Testis (tissue), 3 donors: ENCODE data around the gene SRPK1. TPM values are rescaled to one million over a fixed set of nuclear protein-coding genes. Genes with fewer than 3 reads are reported as not detected.

ENCODE experiments used
- DNase-seq: peaks from one replicate; pipeline ENCODE4 v3.0.0-alpha.2; 2019
- H3K27ac ChIP-seq, 2 donors: fragments of 200-600 bp; sonication (generic); one replicate each; pipeline ENCODE4 v1.5.1; 2019
- H3K27me3 ChIP-seq: fragments of 200-600 bp; sonication (generic); one replicate; pipeline ENCODE4 v1.5.1; 2019
- H3K36me3 ChIP-seq: fragments of 200-600 bp; sonication (generic); one replicate; pipeline ENCODE4 v1.5.1; 2017; ENCODE audit warnings: low read depth; ENCODE audit errors: missing control alignments
- H3K4me1 ChIP-seq: fragments of 200-600 bp; sonication (generic); one replicate; pipeline ENCODE4 v1.5.1; 2019
- H3K4me3 ChIP-seq, 2 donors: fragments of 200-600 bp; sonication (generic); one replicate each; pipeline ENCODE4 v1.5.1; 2017 to 2019
- H3K9me3 ChIP-seq: fragments of 200-600 bp; sonication (generic); one replicate; pipeline ENCODE4 v1.5.1; 2017
- POLR2A ChIP-seq: fragments of 450-650 bp; IDR thresholded peaks from one replicate; pipeline ENCODE4 v1.6.1; 2017; ENCODE audit warnings: antibody characterized with exemption, mild to moderate bottlenecking, moderate library complexity
- WGBS, 2 donors: methylation state at CpG; one replicate each; pipeline ENCODE4 v1.1.5; 2018; 5-methylcytosine and 5-hydroxymethylcytosine counted together
- intact Hi-C: fragments of 100-400 bp; cut with DNase I; formaldehyde crosslinking; loops from one replicate; pipeline ENCODE4 v1.15.1; 2023; ENCODE audit warnings: low total_unique reads
- polyA plus RNA-seq: library from polyadenylated mRNA; stranded (reverse); fragments of 350-450 nt; fragmentation: Illumina TruSeq; extraction: RNeasy Lipid Tissue Mini Kit (QIAGEN cat#74804); gene quantifications from one replicate; pipeline ENCODE4 v1.2.3, GENCODE V29; 2014; ENCODE audit warnings: low read depth, low replicate concordance; ENCODE audit not compliant: insufficient read depth
- total RNA-seq, 2 donors: library from RNA; depleted of rRNA; stranded (reverse); fragments of >200 nt; gene quantifications; one replicate each; pipeline ENCODE4 v1.2.3, GENCODE V29; 2016
- TF ChIP-seq, protein P1 (sequence below), 3 experiments: fragments of 450-650 bp in 2 of 3; fragments of 200-600 bp in 1 of 3; sonication (generic) in 1 of 3; IDR thresholded peaks; one replicate each; pipeline ENCODE4 v1.5.1; 2016 to 2019; ENCODE audit warnings: antibody characterized with exemption in 3 of 3, mild to moderate bottlenecking in 2 of 3, moderate library complexity in 1 of 3

The SRPK1 gene
- total and polyA plus RNA-seq, 3 donors from 2014 or later: 77.3 to 86.3 (median 84.6) TPM

GRCh38 chr6:35967076-35967774 lies 46.3 kb upstream of the SRPK1 start:
- 86 to 92% methylated on average over 4 of the region's 4 CpGs for WGBS, 2 donors
- no peaks in the 10 kb centered on the region for H3K9me3 ChIP-seq
- no peak for DNase-seq
- no peaks in the 10 kb centered on the region for H3K36me3 ChIP-seq
- TF ChIP-seq, protein P1, sequence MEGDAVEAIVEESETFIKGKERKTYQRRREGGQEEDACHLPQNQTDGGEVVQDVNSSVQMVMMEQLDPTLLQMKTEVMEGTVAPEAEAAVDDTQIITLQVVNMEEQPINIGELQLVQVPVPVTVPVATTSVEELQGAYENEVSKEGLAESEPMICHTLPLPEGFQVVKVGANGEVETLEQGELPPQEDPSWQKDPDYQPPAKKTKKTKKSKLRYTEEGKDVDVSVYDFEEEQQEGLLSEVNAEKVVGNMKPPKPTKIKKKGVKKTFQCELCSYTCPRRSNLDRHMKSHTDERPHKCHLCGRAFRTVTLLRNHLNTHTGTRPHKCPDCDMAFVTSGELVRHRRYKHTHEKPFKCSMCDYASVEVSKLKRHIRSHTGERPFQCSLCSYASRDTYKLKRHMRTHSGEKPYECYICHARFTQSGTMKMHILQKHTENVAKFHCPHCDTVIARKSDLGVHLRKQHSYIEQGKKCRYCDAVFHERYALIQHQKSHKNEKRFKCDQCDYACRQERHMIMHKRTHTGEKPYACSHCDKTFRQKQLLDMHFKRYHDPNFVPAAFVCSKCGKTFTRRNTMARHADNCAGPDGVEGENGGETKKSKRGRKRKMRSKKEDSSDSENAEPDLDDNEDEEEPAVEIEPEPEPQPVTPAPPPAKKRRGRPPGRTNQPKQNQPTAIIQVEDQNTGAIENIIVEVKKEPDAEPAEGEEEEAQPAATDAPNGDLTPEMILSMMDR (IDR thresholded peaks at IDR 0.05): no peak
- no peak for TF ChIP-seq POLR2A
- H3K27me3 ChIP-seq: no peaks in the 10 kb centered on the region
- H3K27ac ChIP-seq: no peak overlapping the region
- H3K4me3 ChIP-seq: no peak overlapping the region
- no peaks in the 10 kb centered on the region for H3K4me1 ChIP-seq
- intact Hi-C loops: no loop called here

DNA sequence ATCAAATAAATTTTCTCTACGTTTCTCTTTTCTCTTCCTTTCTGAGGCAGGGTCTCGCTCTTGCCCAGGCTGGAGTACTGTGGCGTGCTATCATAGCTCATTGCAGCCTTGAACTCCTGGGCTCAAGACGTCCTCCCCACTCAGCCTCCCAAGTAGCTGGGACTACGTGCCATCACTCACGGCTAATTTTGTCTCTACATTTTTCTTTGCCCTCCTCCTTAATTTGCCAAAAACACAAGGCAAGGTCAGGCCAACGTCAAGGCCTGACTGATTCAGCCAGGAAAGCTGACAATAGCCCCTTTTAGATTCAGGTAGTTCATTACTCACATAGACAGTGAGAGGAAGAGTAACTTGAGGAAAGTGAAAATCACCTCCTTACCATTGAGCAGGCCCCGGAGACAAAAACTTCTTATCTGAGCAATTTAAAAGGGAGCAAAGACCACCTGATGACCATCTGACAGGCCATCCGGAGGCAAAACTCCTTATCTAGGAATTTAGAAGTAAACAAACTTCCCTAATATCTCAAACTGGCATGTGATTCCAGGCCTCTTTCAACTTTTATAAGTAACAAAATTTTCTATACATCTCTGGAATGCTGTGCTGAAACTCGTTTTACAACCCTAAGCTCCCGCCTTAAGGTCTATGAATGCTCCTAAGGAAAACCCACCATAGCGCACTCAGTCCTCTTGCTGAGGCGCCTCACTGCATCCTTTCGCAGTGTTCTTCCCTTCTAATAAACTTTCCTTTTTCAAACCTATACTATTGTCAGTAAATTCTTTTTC lies 42.1 kb upstream of the SRPK1 start:
- TF ChIP-seq, protein P1 (IDR thresholded peaks at IDR 0.05): no peak
- TF ChIP-seq POLR2A: no peak
- no peaks in the 10 kb centered on the region for H3K9me3 ChIP-seq
- WGBS, 2 donors: 55 to 69% methylated on average over 14 of the region's 14 CpGs
- H3K27ac ChIP-seq: no peak overlapping the region
- no peaks in the 10 kb centered on the region for H3K4me1 ChIP-seq
- no peak for DNase-seq
- no peak overlapping the region for H3K4me3 ChIP-seq
- no peaks in the 10 kb centered on the region for H3K36me3 ChIP-seq
- intact Hi-C loops: no loop called here
- H3K27me3 ChIP-seq: no peaks in the 10 kb centered on the region

GRCh38 chr6:35960187-35960586 lies 39.3 kb upstream of the SRPK1 start:
- TF ChIP-seq POLR2A: no peak
- TF ChIP-seq, protein P1 (IDR thresholded peaks at IDR 0.05): no peak
- no peaks in the 10 kb centered on the region for H3K4me1 ChIP-seq
- H3K9me3 ChIP-seq: no peaks in the 10 kb centered on the region
- WGBS, 2 donors: 88 to 95% methylated on average over 2 of the region's 2 CpGs
- H3K27ac ChIP-seq: no peak overlapping the region
- DNase-seq: no peak
- intact Hi-C loops: no loop called here
- no peak overlapping the region for H3K4me3 ChIP-seq
- H3K27me3 ChIP-seq: no peaks in the 10 kb centered on the region
- H3K36me3 ChIP-seq: no peaks in the 10 kb centered on the region

DNA sequence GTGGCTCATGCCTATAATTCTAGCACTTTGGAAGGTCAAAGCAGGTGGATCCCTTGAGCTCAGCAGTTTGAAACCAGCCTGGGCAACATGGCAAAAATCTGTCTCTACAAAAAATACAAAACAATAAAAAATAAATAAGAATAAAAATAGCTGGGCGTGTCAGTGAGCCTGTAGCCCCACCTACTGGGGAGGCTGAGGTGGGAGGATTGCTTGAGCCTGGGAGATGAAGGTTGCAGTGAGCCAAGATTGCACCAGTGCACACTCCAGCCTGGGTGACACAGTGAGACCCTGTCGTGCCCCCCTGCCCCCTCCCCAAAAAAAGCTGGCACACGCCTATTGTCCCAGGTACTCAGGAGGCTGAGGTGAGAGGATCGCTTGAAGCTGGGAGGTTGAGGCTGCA lies 35.1 kb upstream of the SRPK1 start:
- WGBS, 2 donors: 87 to 90% methylated on average over 4 of the region's 4 CpGs
- intact Hi-C loops: no loop called here
- TF ChIP-seq POLR2A: no peak
- TF ChIP-seq, protein P1 (IDR thresholded peaks at IDR 0.05): no peak
- Histone ChIP-seq H3K9me3 (no peaks in the 10 kb centered on the region), H3K4me3 (no peak overlapping the region), H3K27ac (no peak overlapping the region), H3K27me3 (no peaks in the 10 kb centered on the region), H3K4me1 (no peaks in the 10 kb centered on the region), H3K36me3 (no peaks in the 10 kb centered on the region)
- DNase-seq: no peak
